HEK293 (cell line): ENCODE measurements around the gene PAF1.
A peak's percentile ranks its signal among the peaks of the same experiment; 100 is the strongest.

Experiments used
- CTCF ChIP-seq: fragments of 450-650 bp; formaldehyde crosslinking; IDR thresholded peaks from 2 replicates; pipeline ENCODE4 v1.5.1; 2016; ENCODE audit warnings: missing biosample characterization, missing genetic modification characterization
- ZBTB11 ChIP-seq: fragments of 450-650 bp; formaldehyde crosslinking; conservative IDR thresholded peaks from 2 replicates; pipeline ENCODE4 v1.5.1; 2016; ENCODE audit warnings: low read depth, missing biosample characterization, missing genetic modification characterization
- ZNF501 ChIP-seq: fragments of 450-650 bp; formaldehyde crosslinking; IDR thresholded peaks from 2 replicates; pipeline ENCODE4 v1.5.1; 2016; ENCODE audit warnings: missing biosample characterization, missing genetic modification characterization
- ZNF544 ChIP-seq: fragments of 450-650 bp; formaldehyde crosslinking; IDR thresholded peaks from 2 replicates; pipeline ENCODE4 v1.5.0; 2017; ENCODE audit warnings: missing biosample characterization, missing genetic modification characterization
- ZSCAN4 ChIP-seq: fragments of 450-650 bp; formaldehyde crosslinking; IDR thresholded peaks from 2 replicates; pipeline ENCODE4 v1.5.1; 2017; ENCODE audit warnings: missing biosample characterization, missing genetic modification characterization

GRCh38 chr19:39412100-39412866 is 21.4 kb upstream of the PAF1 start, which contains the start of gene PLEKHG2:
- TF ChIP-seq ZBTB11 (tag by site-specific recombination) (peak; percentile 90), ZNF501 (tag by site-specific recombination) (peak; percentile 96), CTCF (peak; percentile 99), ZSCAN4 (tag by site-specific recombination) (peak; percentile 75), ZNF544 (no peak)
